ENCODE measurements around the gene TOMM20L.

The TOMM20L gene

GRCh38 chr14:58444627-58445026, 48.9 kb downstream of the TOMM20L start:
- H3K27ac ChIP-seq (ENCODE audit: extremely low read depth, low read depth, low read length), result no peak overlapping the region
- POLR2A ChIA-PET, result no interaction called here

GRCh38 chr14:58455593-58456265, 60.0 kb downstream of the TOMM20L start:
- Histone ChIP-seq H3K27ac (ENCODE audit: extremely low read depth, low read depth, low read length) (no peak overlapping the region), H3K9me3 (ENCODE audit: control insufficient read depth, insufficient read depth, low read depth, low read length) (no peaks in the 10 kb centered on the region), H3K36me3 (ENCODE audit: control insufficient read depth in 2 of 2, insufficient read depth in 1 of 2, low read length in 2 of 2) (peaks cover 28 to 48% of the 10 kb centered on the region in 2 experiments), H3K4me3 (ENCODE audit: low read depth, low read length) (no peak overlapping the region), H3K4me1 (ENCODE audit: control insufficient read depth, insufficient read depth, low read length) (no peaks in the 10 kb centered on the region)
- ChIA-PET POLR2A (no interaction called here), CTCF (interaction anchor here (0.7 to 1.0 kb wide), 2 partner anchors 10 to 60 kb away, joined by 3 read pairs; partner anchors contain the start of gene TOMM20L)
- TF ChIP-seq ZNF19 (tag by site-specific recombination; IDR thresholded peaks at IDR 0.05; ENCODE audit: low read depth) (no peak), ZNF664 (tag by site-specific recombination; IDR thresholded peaks at IDR 0.05) (no peak), GLIS1 (tag by site-specific recombination; IDR thresholded peaks at IDR 0.05) (no peak), ZNF114 (tag by site-specific recombination; IDR thresholded peaks at IDR 0.05) (no peak), TRIM28 (IDR thresholded peaks at IDR 0.05; ENCODE audit: borderline replicate concordance, low read length) (no peak), ZSCAN5A (tag by site-specific recombination; IDR thresholded peaks at IDR 0.05) (no peak), ZNF791 (tag by site-specific recombination; IDR thresholded peaks at IDR 0.05) (no peak), ATF2 (tag by site-specific recombination; IDR thresholded peaks at IDR 0.05; ENCODE audit: low read depth) (no peak), ZBTB21 (tag by site-specific recombination; IDR thresholded peaks at IDR 0.05) (no peak), ZNF488 (tag by site-specific recombination; IDR thresholded peaks at IDR 0.05) (no peak), ZNF660 (tag by site-specific recombination; IDR thresholded peaks at IDR 0.05) (no peak), ZNF311 (tag by site-specific recombination; IDR thresholded peaks at IDR 0.05; ENCODE audit: borderline replicate concordance) (no peak)

More at GRCh38 chr14:58444627-58445026, 48.9 kb downstream of the TOMM20L start:
- TF ChIP-seq HOXC10 (CRISPR knock-in tag; IDR thresholded peaks at IDR 0.05) (no peak), ZFHX2 (tag by site-specific recombination; conservative IDR thresholded peaks at IDR 0.05) (no peak), ZNF324 (tag by site-specific recombination; IDR thresholded peaks at IDR 0.05) (no peak), CTCF (tag by site-specific recombination; IDR thresholded peaks at IDR 0.05) (no peak), ZNF26 (tag by site-specific recombination; IDR thresholded peaks at IDR 0.05) (no peak), ZNF514 (tag by site-specific recombination; IDR thresholded peaks at IDR 0.05) (no peak), ZNF513 (tag by site-specific recombination; IDR thresholded peaks at IDR 0.05) (no peak), ZBTB1 (tag by site-specific recombination; IDR thresholded peaks at IDR 0.05) (no peak), WT1 (tag by site-specific recombination; IDR thresholded peaks at IDR 0.05) (no peak), ZNF785 (tag by site-specific recombination; IDR thresholded peaks at IDR 0.05) (no peak), ZNF394 (tag by site-specific recombination; IDR thresholded peaks at IDR 0.05; ENCODE audit: borderline replicate concordance) (no peak), ZNF211 (tag by site-specific recombination; IDR thresholded peaks at IDR 0.05; ENCODE audit: low read depth) (no peak), ZNF707 (tag by site-specific recombination; IDR thresholded peaks at IDR 0.05) (no peak), ZNF157 (tag by site-specific recombination; IDR thresholded peaks at IDR 0.05) (no peak), GLIS2 (tag by site-specific recombination; IDR thresholded peaks at IDR 0.05) (no peak)
- Histone ChIP-seq H3K4me3 (ENCODE audit: low read depth, low read length) (no peak overlapping the region), H3K9me3 (ENCODE audit: control insufficient read depth, insufficient read depth, low read depth, low read length) (no peaks in the 10 kb centered on the region), H3K4me1 (ENCODE audit: control insufficient read depth, insufficient read depth, low read length) (no peaks in the 10 kb centered on the region), H3K36me3 (ENCODE audit: control insufficient read depth in 2 of 2, insufficient read depth in 1 of 2, low read length in 2 of 2) (peaks cover 43% of the 10 kb centered on the region in 2 experiments)
- CTCF ChIA-PET, result no interaction called here
